ENCODE measurements around the gene TRIM59.
"Not testable (repeated sequence)": the region's sequence is repeated elsewhere in the genome, so short reads cannot be mapped to it uniquely, and the experiment has no call there.

The TRIM59 gene

GRCh38 chr3:160455846-160456245 is 6.3 kb upstream of the TRIM59 start:
- DNase-seq (ENCODE audit: low read depth): no peak

DNA sequence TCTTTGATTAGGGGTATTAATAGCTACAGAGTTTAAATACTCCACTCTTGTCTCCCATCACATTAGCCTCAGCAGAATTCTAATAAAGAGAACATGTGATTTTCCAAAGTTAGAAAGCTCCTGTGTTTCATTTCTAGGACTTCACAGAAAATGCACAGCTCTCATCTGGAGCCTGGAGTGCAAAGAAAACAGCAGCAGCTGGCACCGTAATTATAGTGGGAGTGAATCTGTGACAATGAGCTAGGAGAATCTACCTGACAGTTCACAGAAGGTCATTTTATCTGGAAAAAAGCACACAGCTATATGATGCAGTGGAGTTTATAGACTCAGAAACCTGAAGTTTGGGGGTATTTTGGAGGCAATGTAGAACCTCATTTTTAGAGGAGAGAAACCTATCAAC is 5.4 kb upstream of the TRIM59 start:
- no peak for DNase-seq (ENCODE audit: low read depth)

GRCh38 chr3:160452251-160452650 is 2.7 kb upstream of the TRIM59 start:
- DNase-seq (ENCODE audit: low read depth): not testable (repeated sequence)

GRCh38 chr3:160451602-160452001 is 2.0 kb upstream of the TRIM59 start:
- DNase-seq (ENCODE audit: low read depth): no peak

DNA sequence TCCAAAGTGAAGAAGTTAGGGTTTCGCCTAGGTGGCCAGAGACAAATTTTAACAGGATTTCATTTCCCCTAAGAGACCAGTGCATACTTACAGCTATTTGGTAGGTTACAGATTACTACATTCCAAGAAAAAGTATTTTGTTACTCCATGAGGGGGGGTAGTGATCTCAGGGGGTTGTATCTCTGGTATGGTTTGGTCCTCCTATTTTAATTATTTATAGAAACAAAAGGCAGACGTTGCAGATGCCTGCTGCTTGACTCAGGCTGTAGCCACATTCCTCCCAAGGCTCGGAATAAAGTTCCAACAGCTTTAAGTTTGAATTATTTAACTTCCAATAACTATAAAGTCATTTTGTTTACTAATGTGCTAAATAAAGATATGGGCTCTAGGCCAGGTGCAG is 1.3 kb upstream of the TRIM59 start:
- DNase-seq (ENCODE audit: low read depth): no peak

- DNase-seq (ENCODE audit: low read depth): no peak
Observed at GRCh38 chr3:160448845-160449635, 546 bp downstream of the TRIM59 start.

- DNase-seq (ENCODE audit: low read depth): no peak
Observed at GRCh38 chr3:160447544-160447943, 2.0 kb downstream of the TRIM59 start.

- no peak for DNase-seq (ENCODE audit: low read depth)
Observed at GRCh38 chr3:160446522-160447056, 3.0 kb downstream of the TRIM59 start.

- DNase-seq (ENCODE audit: low read depth): no peak
Observed at GRCh38 chr3:160445854-160446253, 3.7 kb downstream of the TRIM59 start.

- no peak for DNase-seq (ENCODE audit: low read depth)
Observed at GRCh38 chr3:160444411-160444810, 5.2 kb downstream of the TRIM59 start.

DNA sequence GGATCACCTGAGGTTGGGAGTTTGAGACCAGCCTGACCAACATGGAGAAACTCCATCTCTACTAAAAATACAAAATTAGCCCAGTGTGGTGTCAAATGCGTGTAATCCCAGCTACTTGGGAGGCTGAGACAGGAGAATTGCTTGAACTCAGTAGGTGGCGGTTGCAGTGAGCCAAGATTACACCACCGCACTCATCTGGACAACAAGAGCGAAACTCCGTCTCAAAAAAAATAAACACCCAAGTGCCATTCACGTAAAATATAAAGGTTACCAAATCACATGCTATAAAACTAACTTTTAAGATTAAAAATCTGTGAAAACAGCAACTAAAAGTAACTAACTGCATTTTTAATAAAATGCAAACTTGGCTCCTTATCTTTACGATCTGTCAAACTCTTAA is 8.9 kb downstream of the TRIM59 start:
- no peak for DNase-seq (ENCODE audit: low read depth)

DNA sequence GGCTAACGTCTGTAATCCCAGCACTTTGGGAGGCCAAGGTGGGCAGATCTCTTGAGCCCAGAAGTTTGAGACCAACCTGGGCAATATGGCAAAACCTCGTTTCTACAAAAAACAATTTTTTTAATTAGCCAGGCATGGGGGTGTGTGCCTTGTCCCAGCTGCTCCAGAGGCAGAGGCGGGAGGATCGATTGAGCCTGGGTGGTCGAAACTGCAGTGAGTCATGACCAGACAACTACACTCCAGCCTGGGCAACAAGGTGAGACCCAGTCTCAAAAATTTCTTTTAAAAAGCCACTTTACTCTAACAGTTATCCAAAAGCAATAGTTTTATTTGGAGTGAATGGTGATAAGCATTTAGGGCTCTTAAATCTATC is 12.5 kb downstream of the TRIM59 start:
- DNase-seq (ENCODE audit: low read depth): no peak

DNA sequence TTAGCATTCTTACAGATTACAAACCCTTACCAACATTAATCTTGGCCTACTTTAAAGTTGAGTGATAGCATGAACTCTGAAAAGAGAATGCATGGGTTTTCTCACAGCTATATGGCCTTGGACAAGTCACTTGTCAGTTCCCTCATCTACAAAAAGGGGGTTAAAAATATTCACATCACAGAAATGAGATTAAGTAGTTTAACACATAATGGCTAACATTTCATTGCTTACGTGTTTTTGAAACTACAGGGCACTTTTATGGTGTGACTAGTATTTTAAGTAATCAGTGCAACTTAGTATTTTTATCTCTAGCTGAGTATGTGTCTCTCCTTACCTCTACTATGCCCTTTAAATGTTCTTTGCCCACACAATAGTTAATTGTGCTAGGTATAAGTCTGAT is 13.8 kb downstream of the TRIM59 start:
- DNase-seq (ENCODE audit: low read depth): no peak

- no peak for DNase-seq (ENCODE audit: low read depth)
Observed at GRCh38 chr3:160435095-160435494, 14.5 kb downstream of the TRIM59 start.

DNA sequence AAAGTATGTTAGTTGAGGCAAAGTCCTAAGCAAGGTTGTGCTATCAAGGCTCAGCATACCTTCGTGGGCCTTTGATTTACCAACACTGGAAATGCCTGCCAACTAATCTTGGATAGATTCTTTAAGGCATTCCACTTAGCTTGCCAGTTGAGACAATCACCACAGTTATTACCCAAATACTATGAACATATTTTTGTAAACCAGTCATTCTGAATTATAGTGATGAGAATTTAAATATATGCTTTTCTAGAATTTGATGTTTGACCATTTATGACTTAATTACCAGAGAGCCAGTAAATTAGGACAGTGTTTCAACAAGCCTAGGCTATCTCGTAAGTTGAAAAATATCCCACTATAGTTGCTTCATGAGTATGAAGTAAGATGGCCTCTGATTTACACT is 15.5 kb downstream of the TRIM59 start:
- DNase-seq (ENCODE audit: low read depth): no peak

- DNase-seq (ENCODE audit: low read depth): no peak
Observed at GRCh38 chr3:160427832-160428424, 21.7 kb downstream of the TRIM59 start.

DNA sequence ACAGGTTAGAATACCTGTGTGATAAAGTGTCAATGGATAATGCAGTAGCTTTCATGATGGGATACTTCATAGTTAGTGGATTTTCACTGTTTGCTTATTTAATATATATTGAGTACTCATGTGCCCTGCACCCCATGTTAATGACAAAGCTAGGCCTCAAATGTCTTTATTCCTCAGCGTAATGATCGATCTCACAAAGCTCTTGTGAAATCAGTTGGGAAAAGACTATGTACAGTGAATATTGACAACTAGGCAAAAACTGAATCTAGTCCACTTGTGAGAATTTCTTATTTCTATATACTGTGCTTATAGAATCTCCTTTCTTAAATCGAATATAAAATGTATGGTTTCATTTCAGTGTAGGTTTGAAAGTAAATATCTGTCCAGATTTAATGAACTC is 32.3 kb downstream of the TRIM59 start:
- no peak for DNase-seq (ENCODE audit: low read depth)

DNA sequence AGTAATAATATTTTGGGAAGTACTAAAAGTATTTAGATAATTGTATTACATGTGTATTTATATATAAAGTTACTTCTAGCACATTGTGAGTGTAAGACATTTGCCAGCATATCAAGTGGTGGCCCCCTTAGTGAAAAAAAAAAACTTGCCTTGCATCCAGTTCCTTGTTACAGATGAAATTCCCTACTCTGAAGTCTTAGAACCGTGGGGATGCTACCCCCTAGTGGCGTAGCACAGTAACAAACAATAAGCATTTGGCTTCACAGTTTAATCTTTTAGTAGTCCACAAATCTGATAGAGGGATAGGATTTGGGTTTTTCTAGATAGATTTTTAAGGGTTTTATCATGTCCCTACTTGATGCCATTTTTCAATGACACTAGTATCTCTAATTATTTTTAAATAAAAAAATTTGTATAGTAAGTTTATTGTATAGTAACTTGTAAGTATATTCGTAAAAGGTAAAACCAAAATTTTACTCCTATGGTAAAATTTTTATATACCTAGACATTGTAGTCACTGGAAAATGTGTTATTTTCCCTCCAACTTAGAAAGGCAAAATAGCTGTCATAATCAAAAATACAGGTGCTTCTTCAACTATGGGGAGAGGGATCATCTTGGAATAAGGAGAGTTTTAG is 35.9 kb downstream of the TRIM59 start:
- peak; percentile 38 for DNase-seq (ENCODE audit: low read depth)

DNA sequence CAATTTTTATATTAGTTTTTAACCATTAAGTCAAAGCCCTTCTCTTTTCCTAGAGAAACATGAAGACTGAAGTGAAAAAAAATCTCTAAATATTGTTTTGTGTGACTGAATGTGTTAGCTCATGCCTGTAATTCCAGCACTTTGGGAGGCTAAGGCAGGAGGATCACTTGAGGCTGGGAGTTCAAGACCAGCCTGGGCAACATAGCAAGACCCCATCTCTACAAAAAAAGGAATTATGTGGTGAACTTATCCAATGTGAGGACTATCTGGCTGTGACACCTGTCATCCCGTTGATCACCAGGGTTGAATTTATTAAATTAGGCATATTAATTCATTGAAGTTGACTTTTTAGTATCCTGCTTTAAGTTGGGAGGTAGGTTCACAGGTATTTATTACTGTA is 37.1 kb downstream of the TRIM59 start:
- DNase-seq (ENCODE audit: low read depth): no peak

DNA sequence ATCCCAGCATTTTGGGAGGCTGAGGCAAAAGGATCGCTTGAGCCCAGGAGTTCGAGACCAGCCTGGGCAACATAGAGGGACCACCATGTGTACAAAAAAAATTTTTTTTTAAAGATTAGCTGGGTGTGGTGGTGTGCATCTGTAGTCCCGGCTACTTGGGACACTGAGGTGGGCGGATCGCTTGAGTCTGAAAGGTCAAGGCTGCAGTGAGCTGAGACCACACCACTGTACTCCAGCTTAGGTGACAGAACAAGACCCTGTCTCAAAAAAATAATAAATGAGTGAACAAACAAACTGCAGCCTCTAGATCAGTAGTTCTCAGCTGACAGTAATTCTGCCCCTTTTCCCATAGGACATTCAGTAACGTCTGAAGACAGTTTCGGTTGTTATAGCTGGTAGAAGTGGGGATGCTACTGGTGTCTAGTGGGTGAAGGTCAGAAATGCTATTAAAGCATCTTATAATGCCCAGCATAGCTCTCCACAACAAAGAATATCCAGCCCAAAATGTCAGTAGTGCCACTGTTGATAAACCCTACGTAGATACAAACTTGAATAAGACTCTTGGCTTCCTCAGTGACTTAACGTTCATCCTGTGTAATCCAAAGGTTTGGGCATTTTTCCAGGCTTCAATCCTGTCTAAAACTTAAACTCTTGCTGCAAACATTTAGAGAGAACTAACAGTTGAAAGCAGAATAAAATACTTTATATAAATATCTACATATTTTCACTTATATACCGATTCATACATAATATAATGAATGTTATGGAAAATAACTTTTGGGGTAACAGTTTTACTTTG is 39.6 kb downstream of the TRIM59 start:
- DNase-seq (ENCODE audit: low read depth): no peak

DNA sequence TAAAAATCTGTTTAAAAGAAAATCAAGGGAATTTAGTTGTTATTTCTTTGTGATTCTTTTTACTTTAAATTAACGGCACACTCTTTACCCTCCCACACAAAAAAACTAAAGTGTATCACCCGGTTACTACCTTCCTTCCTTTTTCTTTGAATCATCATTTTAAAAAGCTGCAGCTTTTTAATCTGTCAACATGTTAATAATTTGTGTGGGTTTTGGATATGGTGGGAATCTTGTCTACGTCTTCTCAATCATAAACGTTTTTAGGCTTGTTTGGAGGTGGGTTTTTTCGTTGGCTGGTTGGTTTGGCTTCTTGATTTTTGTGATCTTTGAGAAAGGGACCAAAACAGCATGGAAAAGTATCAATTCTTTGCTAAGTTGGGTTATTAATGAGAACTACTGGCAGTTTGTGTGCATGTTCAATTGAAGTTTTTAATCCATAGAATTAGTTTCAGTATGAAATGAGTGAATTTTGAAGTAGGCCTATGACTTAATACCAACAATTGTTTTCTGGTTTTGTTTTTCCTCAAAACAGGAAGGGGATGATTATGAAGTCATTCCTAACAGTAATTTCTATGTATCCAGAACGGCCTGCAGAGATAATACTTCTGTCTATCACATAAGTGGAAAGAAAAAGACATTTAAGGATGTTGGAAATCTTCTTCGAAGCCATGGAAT is 45.7 kb downstream of the TRIM59 start:
- DNase-seq (ENCODE audit: low read depth): no peak

- no peak for DNase-seq (ENCODE audit: low read depth)
Observed at GRCh38 chr3:160403028-160403545, 46.5 kb downstream of the TRIM59 start.
